ENCODE data around the gene OPCML.

GRCh38 chr11:132561937-132562336 lies 970.4 kb downstream of the OPCML start:
- no peak for TF ChIP-seq TAF1 (IDR thresholded peaks at IDR 0.05; ENCODE audit: low read depth)
- TF ChIP-seq RAD21 (conservative IDR thresholded peaks at IDR 0.05), result no peak
- TF ChIP-seq EZH2 (IDR thresholded peaks at IDR 0.05; ENCODE audit: borderline replicate concordance, insufficient read depth, low read length, poor library complexity, severe bottlenecking), result no peak
- TF ChIP-seq CTCF (IDR thresholded peaks at IDR 0.05; ENCODE audit: poor library complexity, severe bottlenecking), result no peak
- TF ChIP-seq EP300 (conservative IDR thresholded peaks at IDR 0.05; ENCODE audit: poor library complexity, severe bottlenecking), result no peak
- TF ChIP-seq POLR2AphosphoS5 (IDR thresholded peaks at IDR 0.05), result no peak
